Anterior cingulate cortex (tissue), 58 donors: ENCODE measurements around the gene TAGLN2.

ENCODE experiments used
- DNase-seq, 58 donors: peaks; one replicate each; lab custom pipeline; 2025; lab: John Stamatoyannopoulos, UW

The TAGLN2 gene

GRCh38 chr1:159951016-159951415 is 25.7 kb upstream of the TAGLN2 start:
- no peak for DNase-seq

GRCh38 chr1:159949981-159950381 is 24.7 kb upstream of the TAGLN2 start:
- no peak for DNase-seq

GRCh38 chr1:159949123-159949522 is 23.8 kb upstream of the TAGLN2 start:
- DNase-seq = no peak

GRCh38 chr1:159947942-159948341 is 22.6 kb upstream of the TAGLN2 start:
- DNase-seq = no peak

- no peak for DNase-seq
Observed at GRCh38 chr1:159946242-159947187, 21.2 kb upstream of the TAGLN2 start.

- peak in 51 of 58 donors; percentile 22 to 80 (median 54) for DNase-seq
Observed at GRCh38 chr1:159945483-159946241, 20.4 kb upstream of the TAGLN2 start, which contains the start of gene IGSF9. Gene IGSF9 (minus strand): TSS chr1:159945613. CDS start chr1:159943454, 2,159 bp downstream.

- no peak for DNase-seq
Observed at GRCh38 chr1:159944623-159945455, 19.5 kb upstream of the TAGLN2 start.

- no peak for DNase-seq
Observed at GRCh38 chr1:159943908-159944622, 18.8 kb upstream of the TAGLN2 start.

GRCh38 chr1:159943278-159943640 is 18.0 kb upstream of the TAGLN2 start:
- no peak for DNase-seq

- DNase-seq = no peak
Observed at GRCh38 chr1:159942632-159943277, 17.4 kb upstream of the TAGLN2 start.

- DNase-seq = no peak
Observed at GRCh38 chr1:159941591-159942560, 16.6 kb upstream of the TAGLN2 start.

GRCh38 chr1:159941141-159941540 is 15.8 kb upstream of the TAGLN2 start:
- DNase-seq = no peak

- no peak for DNase-seq
Observed at GRCh38 chr1:159940006-159940620, 14.8 kb upstream of the TAGLN2 start.

GRCh38 chr1:159939678-159940002 is 14.3 kb upstream of the TAGLN2 start:
- no peak for DNase-seq

GRCh38 chr1:159938905-159939677 is 13.8 kb upstream of the TAGLN2 start:
- DNase-seq = no peak

GRCh38 chr1:159938211-159938852 is 13.0 kb upstream of the TAGLN2 start:
- no peak for DNase-seq
